ENCODE results near the gene PRDM11. TPM values are rescaled to one million over a fixed set of nuclear protein-coding genes. Genes with fewer than 3 reads are reported as not detected.

The PRDM11 gene
- total RNA-seq, 1 donor from 2014 or later = 15.2 TPM

GRCh38 chr11:45152740-45153595 lies 6.5 kb downstream of the PRDM11 start:
- no peaks in the 10 kb centered on the region for H3K36me3 ChIP-seq
- H3K27me3 ChIP-seq = no peaks in the 10 kb centered on the region
- H3K27ac ChIP-seq = no peak overlapping the region
- no peaks in the 10 kb centered on the region for H3K9me3 ChIP-seq
- TF ChIP-seq, protein P1, sequence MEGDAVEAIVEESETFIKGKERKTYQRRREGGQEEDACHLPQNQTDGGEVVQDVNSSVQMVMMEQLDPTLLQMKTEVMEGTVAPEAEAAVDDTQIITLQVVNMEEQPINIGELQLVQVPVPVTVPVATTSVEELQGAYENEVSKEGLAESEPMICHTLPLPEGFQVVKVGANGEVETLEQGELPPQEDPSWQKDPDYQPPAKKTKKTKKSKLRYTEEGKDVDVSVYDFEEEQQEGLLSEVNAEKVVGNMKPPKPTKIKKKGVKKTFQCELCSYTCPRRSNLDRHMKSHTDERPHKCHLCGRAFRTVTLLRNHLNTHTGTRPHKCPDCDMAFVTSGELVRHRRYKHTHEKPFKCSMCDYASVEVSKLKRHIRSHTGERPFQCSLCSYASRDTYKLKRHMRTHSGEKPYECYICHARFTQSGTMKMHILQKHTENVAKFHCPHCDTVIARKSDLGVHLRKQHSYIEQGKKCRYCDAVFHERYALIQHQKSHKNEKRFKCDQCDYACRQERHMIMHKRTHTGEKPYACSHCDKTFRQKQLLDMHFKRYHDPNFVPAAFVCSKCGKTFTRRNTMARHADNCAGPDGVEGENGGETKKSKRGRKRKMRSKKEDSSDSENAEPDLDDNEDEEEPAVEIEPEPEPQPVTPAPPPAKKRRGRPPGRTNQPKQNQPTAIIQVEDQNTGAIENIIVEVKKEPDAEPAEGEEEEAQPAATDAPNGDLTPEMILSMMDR (IDR thresholded peaks at IDR 0.05) = no peak
- TF ChIP-seq POLR2AphosphoS5 (IDR thresholded peaks at IDR 0.05; ENCODE audit: insufficient read depth in 1 of 2, low read depth in 1 of 2) (no peak), POLR2A (IDR thresholded peaks at IDR 0.05) (no peak)
- no peak overlapping the region for H3K4me3 ChIP-seq
- intact Hi-C loops (cut with DNase I) = no loop called here
- H3K4me1 ChIP-seq = peaks cover 81% of the 10 kb centered on the region
- peak; percentile 79 to 84 for DNase-seq (ENCODE audit: extremely low spot score in 2 of 2)

GRCh38 chr11:45154276-45154675 lies 7.8 kb downstream of the PRDM11 start:
- Histone ChIP-seq H3K36me3 (no peaks in the 10 kb centered on the region), H3K27ac (peak overlapping the region; percentile 47), H3K27me3 (no peaks in the 10 kb centered on the region), H3K9me3 (no peaks in the 10 kb centered on the region), H3K4me3 (no peak overlapping the region), H3K4me1 (peaks cover 85% of the 10 kb centered on the region)
- no peak for DNase-seq (ENCODE audit: extremely low spot score in 2 of 2)
- TF ChIP-seq POLR2AphosphoS5 (IDR thresholded peaks at IDR 0.05; ENCODE audit: insufficient read depth in 1 of 2, low read depth in 1 of 2) (no peak), POLR2A (IDR thresholded peaks at IDR 0.05) (no peak)
- TF ChIP-seq, protein P1 (IDR thresholded peaks at IDR 0.05) = no peak
- intact Hi-C loops (cut with DNase I) = no loop called here

DNA sequence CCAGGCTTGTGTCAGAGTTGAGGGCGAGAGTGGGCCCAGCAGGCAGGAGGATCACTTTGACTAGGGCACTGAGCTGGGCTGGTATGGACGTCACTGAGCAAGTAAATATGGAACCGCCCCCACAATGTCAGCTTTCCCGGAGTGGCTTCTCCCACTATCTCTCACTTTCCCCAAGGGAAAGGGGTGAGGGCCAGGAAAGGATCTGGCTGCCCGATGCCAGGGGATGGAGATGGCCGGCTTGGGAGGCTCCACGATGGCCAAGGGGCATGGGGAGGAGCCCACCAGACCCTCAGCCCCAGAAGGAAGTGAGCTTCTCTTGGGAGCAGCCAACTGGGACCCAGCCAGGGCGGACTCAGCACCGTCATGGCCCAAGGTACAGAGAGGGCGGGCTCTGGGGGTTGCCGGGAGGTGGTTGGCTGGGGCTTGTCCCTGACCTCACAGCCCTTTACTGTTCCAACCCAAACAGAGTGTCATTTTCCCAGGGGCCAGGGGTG lies 8.7 kb downstream of the PRDM11 start:
- peaks cover 94% of the 10 kb centered on the region for H3K4me1 ChIP-seq
- no peak overlapping the region for H3K4me3 ChIP-seq
- peak in 1 of 2 donors; percentile 83 for DNase-seq (ENCODE audit: extremely low spot score in 2 of 2)
- H3K27ac ChIP-seq = peak overlapping the region; percentile 47
- no peaks in the 10 kb centered on the region for H3K27me3 ChIP-seq
- no peaks in the 10 kb centered on the region for H3K9me3 ChIP-seq
- TF ChIP-seq POLR2A (IDR thresholded peaks at IDR 0.05) = no peak
- TF ChIP-seq POLR2AphosphoS5 (IDR thresholded peaks at IDR 0.05; ENCODE audit: insufficient read depth in 1 of 2, low read depth in 1 of 2) = no peak
- TF ChIP-seq, protein P1 (IDR thresholded peaks at IDR 0.05) = no peak
- intact Hi-C loops (cut with DNase I) = no loop called here
- no peaks in the 10 kb centered on the region for H3K36me3 ChIP-seq

- intact Hi-C loops (cut with DNase I) = no loop called here
- Histone ChIP-seq H3K36me3 (no peaks in the 10 kb centered on the region), H3K27ac (peak overlapping the region; percentile 47), H3K4me3 (no peak overlapping the region), H3K9me3 (no peaks in the 10 kb centered on the region), H3K4me1 (peaks cover 92% of the 10 kb centered on the region), H3K27me3 (no peaks in the 10 kb centered on the region)
- TF ChIP-seq, protein P1 (IDR thresholded peaks at IDR 0.05) = no peak
- TF ChIP-seq POLR2AphosphoS5 (IDR thresholded peaks at IDR 0.05; ENCODE audit: insufficient read depth in 1 of 2, low read depth in 1 of 2) = no peak
- no peak for TF ChIP-seq POLR2A (IDR thresholded peaks at IDR 0.05)
- peak in 1 of 2 donors; percentile 62 for DNase-seq (ENCODE audit: extremely low spot score in 2 of 2)
Observed at GRCh38 chr11:45155627-45156180, 9.3 kb downstream of the PRDM11 start.

Measured in vagina (tissue), 2 donors.